Measurements from ENCODE around the gene ARFGEF2.

DNA sequence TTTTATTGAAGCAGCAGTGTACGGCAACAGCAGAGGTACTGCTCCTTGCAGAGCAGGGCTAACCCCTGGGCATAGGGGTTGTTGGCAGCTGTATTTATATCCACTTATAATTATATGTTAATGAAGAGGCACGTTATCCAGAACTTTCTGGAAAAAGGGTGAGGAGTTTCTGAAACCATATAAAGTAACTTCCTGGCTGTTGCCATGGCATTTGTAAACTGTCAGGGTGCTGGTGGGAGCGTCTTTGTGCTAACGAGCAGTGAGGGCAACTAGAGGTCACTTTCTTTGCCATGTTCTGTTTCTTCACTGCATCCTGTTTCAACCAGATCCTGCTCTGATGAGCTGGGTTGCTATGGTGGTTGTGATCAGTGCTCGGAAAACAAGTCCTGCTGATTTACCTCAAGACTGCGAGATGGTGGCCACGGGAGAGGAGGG, 11.1 kb upstream of the ARFGEF2 start:
- TF ChIP-seq POLR2A (IDR thresholded peaks at IDR 0.05) (no peak), EP300 (IDR thresholded peaks at IDR 0.05) (no peak)
- TF ChIP-seq, protein P1, sequence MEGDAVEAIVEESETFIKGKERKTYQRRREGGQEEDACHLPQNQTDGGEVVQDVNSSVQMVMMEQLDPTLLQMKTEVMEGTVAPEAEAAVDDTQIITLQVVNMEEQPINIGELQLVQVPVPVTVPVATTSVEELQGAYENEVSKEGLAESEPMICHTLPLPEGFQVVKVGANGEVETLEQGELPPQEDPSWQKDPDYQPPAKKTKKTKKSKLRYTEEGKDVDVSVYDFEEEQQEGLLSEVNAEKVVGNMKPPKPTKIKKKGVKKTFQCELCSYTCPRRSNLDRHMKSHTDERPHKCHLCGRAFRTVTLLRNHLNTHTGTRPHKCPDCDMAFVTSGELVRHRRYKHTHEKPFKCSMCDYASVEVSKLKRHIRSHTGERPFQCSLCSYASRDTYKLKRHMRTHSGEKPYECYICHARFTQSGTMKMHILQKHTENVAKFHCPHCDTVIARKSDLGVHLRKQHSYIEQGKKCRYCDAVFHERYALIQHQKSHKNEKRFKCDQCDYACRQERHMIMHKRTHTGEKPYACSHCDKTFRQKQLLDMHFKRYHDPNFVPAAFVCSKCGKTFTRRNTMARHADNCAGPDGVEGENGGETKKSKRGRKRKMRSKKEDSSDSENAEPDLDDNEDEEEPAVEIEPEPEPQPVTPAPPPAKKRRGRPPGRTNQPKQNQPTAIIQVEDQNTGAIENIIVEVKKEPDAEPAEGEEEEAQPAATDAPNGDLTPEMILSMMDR (IDR thresholded peaks at IDR 0.05), result no peak
